ENCODE results near the gene DLGAP4.

- no peak for TF ChIP-seq CTCF (IDR thresholded peaks at IDR 0.05)
- no peak for TF ChIP-seq POLR2A (IDR thresholded peaks at IDR 0.05)
These were observed 256.6 kb downstream of the DLGAP4 start for GRCh38 chr20:36562724-36563123.

Data from body of pancreas (tissue), 4 donors.